K562 (cell line): ENCODE measurements around the gene TSKS. TPM values are rescaled to one million over a fixed set of nuclear protein-coding genes. Genes with fewer than 3 reads are reported as not detected.

Experiments used
- ATAC-seq: fragments of 200-7000 bp; cut with Tn5 transposase; 3 replicates; pipeline ENCODE4 v1.9.1; 2020; ENCODE audit warnings: moderate library complexity
- BruUV-seq: library from RNA; stranded (reverse); fragments of 400-500 nt; replicated peaks from 2 replicates; lab custom pipeline; 2021; lab: Mats Ljungman, UMichigan
- CTCF ChIA-PET: fragments of 300-600 bp; formaldehyde crosslinking; extraction: SDS; loops from one replicate; lab custom pipeline; 2021; ENCODE audit warnings: low intra/inter-chr PET ratio; lab: Yijun Ruan, JAX
- POLR2A ChIA-PET: fragments of 300-600, 350-650 bp; sonication (Branson Sonifier 250); formaldehyde crosslinking; extraction: SDS; loops from one replicate; lab custom pipeline; 2021; ENCODE audit warnings: antibody characterized with exemption, inconsistent platforms; lab: Yijun Ruan, JAX
- DNase-seq, 4 experiments: peaks; one replicate each; pipeline versions ENCODE4 v3.0.0 to v3.0.0-alpha.2; 2011 to 2018; ENCODE audit warnings: low spot score in 3 of 4, mixed read lengths in 3 of 4; ENCODE audit errors: extremely low read depth in 1 of 4
- FAIRE-seq: peaks from 2 replicates; lab custom pipeline; 2011; peaks lifted over from hg19 to GRCh38; lab: Jason Lieb, UNC
- H2AFZ ChIP-seq: 2 replicates; pipeline ENCODE4 v1.6.0; 2011; ENCODE audit warnings: low read depth, low read length, control low read depth, inconsistent platforms
- H3K27ac ChIP-seq: fragments of 200-600 bp; 3 replicates; pipeline ENCODE4 v1.8.0; 2011; ENCODE audit warnings: low read depth, mild to moderate bottlenecking, control low read depth, inconsistent platforms, low read length, moderate library complexity, mixed read lengths; ENCODE audit errors: extremely low read depth
- H3K27me3 ChIP-seq, 2 experiments: fragments of 300-600 bp in 1 of 2; 2 replicates in 1 of 2; 3 replicates in 1 of 2; pipeline versions ENCODE4 v1.6.0 to v1.8.0; 2011; ENCODE audit warnings: inconsistent platforms in 2 of 2, low read length in 2 of 2, mild to moderate bottlenecking in 1 of 2, mixed read lengths in 1 of 2, moderate library complexity in 1 of 2; ENCODE audit not compliant: control insufficient read depth in 2 of 2, insufficient read depth in 2 of 2
- H3K36me3 ChIP-seq: fragments of 300-600 bp; 3 replicates; pipeline ENCODE4 v1.8.0; 2011; ENCODE audit warnings: mild to moderate bottlenecking, low read length, inconsistent platforms; ENCODE audit not compliant: control insufficient read depth, insufficient read depth
- H3K4me1 ChIP-seq, 2 experiments: fragments of 200-600 bp in 1 of 2; replicated peaks in 1 of 2; 2 replicates in 1 of 2; 3 replicates in 1 of 2; pipeline versions ENCODE4 v1.5.1 to v1.8.0; 2011; ENCODE audit warnings: inconsistent platforms in 2 of 2, low read length in 2 of 2, mild to moderate bottlenecking in 1 of 2, mixed read lengths in 1 of 2, moderate library complexity in 1 of 2; ENCODE audit not compliant: control insufficient read depth in 2 of 2, insufficient read depth in 2 of 2
- H3K4me2 ChIP-seq: 2 replicates; pipeline ENCODE4 v1.6.1; 2011; ENCODE audit warnings: low read length, control low read depth, inconsistent platforms, mixed read lengths; ENCODE audit not compliant: insufficient read depth
- H3K4me3 ChIP-seq: fragments of 200-600 bp; sonication (generic), shearing (Covaris generic); 2 replicates; pipeline ENCODE4 v1.5.1; 2016; ENCODE audit warnings: control low read depth, inconsistent platforms
- H3K79me2 ChIP-seq: fragments of 200-600 bp; 3 replicates; pipeline ENCODE4 v1.8.0; 2011; ENCODE audit warnings: low read length, inconsistent platforms; ENCODE audit not compliant: control insufficient read depth, insufficient read depth
- H3K9ac ChIP-seq, 2 experiments: 2 replicates each; pipeline versions ENCODE4 v1.6.0 to v1.6.1; 2011; ENCODE audit warnings: low read depth in 2 of 2, low read length in 2 of 2, control low read depth in 1 of 2, inconsistent platforms in 1 of 2, mild to moderate bottlenecking in 1 of 2, mixed read lengths in 1 of 2; ENCODE audit not compliant: insufficient read depth in 1 of 2
- H3K9me1 ChIP-seq: one replicate; pipeline ENCODE4 v1.6.0; 2011; ENCODE audit warnings: inconsistent platforms, mild to moderate bottlenecking, low read length, moderate library complexity; ENCODE audit not compliant: control insufficient read depth, insufficient read depth
- H3K9me3 ChIP-seq: replicated peaks from 2 replicates; pipeline ENCODE4 v1.5.1; 2011; ENCODE audit warnings: low read depth, low read length, inconsistent platforms; ENCODE audit not compliant: control insufficient read depth, insufficient read depth
- H4K20me1 ChIP-seq: replicated peaks from 2 replicates; pipeline ENCODE4 v1.6.1; 2011; ENCODE audit warnings: low read length, inconsistent platforms, mixed read lengths; ENCODE audit not compliant: control insufficient read depth, insufficient read depth
- CC2D1A ChIP-seq: fragments of 450-650 bp; IDR thresholded peaks from 2 replicates; pipeline ENCODE4 v1.6.1; 2017; ENCODE audit warnings: mild to moderate bottlenecking
- DPF2 ChIP-seq: fragments of 450-650 bp; IDR thresholded peaks from 2 replicates; pipeline ENCODE4 v1.6.1; 2016
- FOXA3 ChIP-seq, 2 experiments: fragments of 450-650 bp in 1 of 2; sonication (generic) in 1 of 2; formaldehyde crosslinking; IDR thresholded peaks in 1 of 2; conservative IDR thresholded peaks in 1 of 2; 2 replicates each; pipeline versions ENCODE4 v1.4.0 to v1.8.0; 2020 to 2022; ENCODE audit warnings: mild to moderate bottlenecking in 2 of 2, missing genetic modification reagents in 1 of 2
- GABPA ChIP-seq: fragments of 200-800 bp; sonication (Bioruptor generic); conservative IDR thresholded peaks from 2 replicates; pipeline ENCODE4 v1.6.1; 2016; ENCODE audit warnings: low read depth, missing genetic modification characterization, missing compliant biosample characterization
- GTF2F1 ChIP-seq: IDR thresholded peaks from 2 replicates; pipeline ENCODE4 v1.6.1; 2011; ENCODE audit warnings: low read depth, low read length, improper control_type of control experiment
- KLF1 ChIP-seq: fragments of 450-650 bp; IDR thresholded peaks from 2 replicates; pipeline ENCODE4 v1.6.1; 2016; ENCODE audit warnings: missing genetic modification characterization, missing compliant biosample characterization
- MBD2 ChIP-seq: sonication (generic); IDR thresholded peaks from 2 replicates; pipeline ENCODE4 v1.6.1; 2016; ENCODE audit warnings: low read depth, borderline replicate concordance
- SMARCA5 ChIP-seq: fragments of 450-650 bp; IDR thresholded peaks from 2 replicates; pipeline ENCODE4 v1.6.1; 2016
- ZNF121 ChIP-seq: sonication (generic); formaldehyde crosslinking; conservative IDR thresholded peaks from 2 replicates; pipeline ENCODE4 v1.8.0; 2022; ENCODE audit warnings: missing genetic modification reagents
- ZNF311 ChIP-seq: fragments of 250-450 bp; sonication (Bioruptor Pico); IDR thresholded peaks from 2 replicates; pipeline ENCODE4 v1.4.0; 2020; ENCODE audit warnings: mild to moderate bottlenecking, moderate library complexity
- ZNF584 ChIP-seq: fragments of 200-800 bp; sonication (Bioruptor generic); IDR thresholded peaks from 2 replicates; pipeline ENCODE4 v1.6.1; 2016; ENCODE audit warnings: low read depth, mild to moderate bottlenecking, missing genetic modification characterization, missing compliant biosample characterization
- WGBS: fragments of 100-300 bp; shearing (Covaris generic); methylation state at CpG from one replicate; pipeline ENCODE4 v1.1.6; 2016; ENCODE audit warnings: low coverage, mixed read lengths; ENCODE audit not compliant: insufficient coverage; ENCODE audit errors: missing lambda C conversion rate; 5-methylcytosine and 5-hydroxymethylcytosine counted together
- in situ Hi-C: fragments of 300-500 bp; cut with MboI; formaldehyde crosslinking; loops from 4 replicates; pipeline ENCODE4 v1.15.0; 2018; ENCODE audit warnings: inconsistent platforms, mixed read lengths
- intact Hi-C: fragments of 100-400 bp; cut with micrococcal nuclease; formaldehyde crosslinking; loops from 2 replicates; pipeline ENCODE4 v1.14.2; 2022
- polyA plus RNA-seq, 8 experiments: library from polyadenylated mRNA; depleted of rRNA in 4 of 8; stranded (reverse) in 5 of 8; unstranded in 3 of 8; fragments of >200 nt; fragmentation: Nextera tagmentation in 2 of 8; fragmentation: Illumina TruSeq in 1 of 8; extraction: Ambion mirVana in 2 of 8; extraction: Trizol in 1 of 8; gene quantifications; 2 replicates each; pipeline versions ENCODE4 v1.2.1 to v1.2.3, GENCODE V29; 2011 to 2014; ENCODE audit warnings: inconsistent platforms in 1 of 8, missing spikeins in 1 of 8
- total RNA-seq, 7 experiments: library from RNA; depleted of rRNA in 6 of 7; stranded (reverse); fragments of >200 nt in 6 of 7; fragmentation: Illumina TruSeq in 2 of 7; extraction: Trizol in 2 of 7; gene quantifications; 2 replicates each; pipeline versions ENCODE4 v1.2.1 to v1.2.3, GENCODE V29; 2011 to 2021; ENCODE audit warnings: low replicate concordance in 1 of 7
- TF ChIP-seq, protein P1 (sequence below): fragments of 150-350 bp; IDR thresholded peaks from 2 replicates; pipeline ENCODE4 v1.6.1; 2014; ENCODE audit warnings: low read depth, mild to moderate bottlenecking, low read length, borderline replicate concordance
- TF ChIP-seq, protein P2 (sequence below): fragments of 250-450 bp; sonication (Bioruptor Pico); IDR thresholded peaks from 2 replicates; pipeline ENCODE4 v1.9.0; 2021; ENCODE audit warnings: mild to moderate bottlenecking, inconsistent platforms

TSKS gene
- total and polyA plus RNA-seq, 9 of the 15 experiments (the other 6 are each of a cell fraction or from before 2014, with no cell fraction given) = 0.14 to 4.5 (median 0.80) TPM

DNA sequence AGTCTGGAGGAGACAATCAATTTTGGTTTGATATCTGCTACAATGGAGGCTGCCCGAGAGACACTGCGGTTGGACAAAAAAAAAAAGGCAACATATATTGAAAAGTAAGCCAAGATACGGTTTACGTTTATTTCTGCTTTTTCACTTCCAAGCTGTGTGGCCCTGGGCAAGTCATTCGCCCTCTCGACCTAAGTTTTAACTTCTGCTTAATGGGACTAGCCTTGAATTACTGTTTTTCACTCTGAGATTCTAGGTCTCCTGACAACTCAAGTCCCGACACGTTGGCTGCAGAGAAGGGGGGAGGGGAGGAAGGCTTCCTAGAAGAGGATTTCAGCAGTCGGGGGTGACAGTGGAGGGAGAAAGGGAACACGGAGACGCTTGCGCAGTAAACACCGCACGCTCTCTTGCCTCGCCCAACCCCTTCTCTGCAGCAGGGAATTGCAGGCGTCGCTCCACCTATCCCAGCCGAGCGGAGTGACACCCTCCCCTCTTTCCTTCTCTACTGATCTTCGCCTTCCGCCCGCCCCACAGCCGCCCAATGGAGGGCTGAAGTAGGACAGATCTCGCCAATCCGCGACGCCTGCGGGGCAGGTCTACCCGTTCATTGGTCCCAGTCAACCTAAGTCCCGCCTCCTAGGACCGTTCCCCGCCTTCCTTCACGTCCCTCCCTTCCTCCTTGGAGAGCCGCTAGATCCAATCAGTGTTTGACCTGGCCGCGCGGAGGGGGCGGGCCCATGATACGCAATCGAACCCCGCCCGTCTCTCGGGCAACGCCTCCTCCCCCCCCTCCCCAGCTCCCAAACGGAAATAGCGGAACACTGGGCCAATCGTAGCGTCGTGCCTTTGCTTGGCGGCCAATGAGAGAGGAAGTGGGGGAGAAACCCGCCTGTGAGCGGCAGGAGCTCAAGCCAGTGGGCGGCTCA lies 3.2 kb upstream of the TSKS start:
- Histone ChIP-seq H3K9me1 (no peaks in the 10 kb centered on the region), H4K20me1 (no peaks in the 10 kb centered on the region), H3K9ac (peak overlapping the region; percentile 82 to 89), H3K9me3 (no peaks in the 10 kb centered on the region), H3K27ac (peak overlapping the region; percentile 92), H3K27me3 (no peaks in the 10 kb centered on the region), H3K4me2 (peak overlapping the region; percentile 93), H3K36me3 (peaks cover 25% of the 10 kb centered on the region), H3K4me3 (peak overlapping the region; percentile 32), H3K4me1 (peaks cover 43 to 51% of the 10 kb centered on the region in 2 experiments), H3K79me2 (peaks cover 47% of the 10 kb centered on the region), H2AFZ (peak overlapping the region; percentile 89)
- BruUV-seq = TSS peak; percentile 96
- intact Hi-C loops (loop anchor here (1.0 to 5.0 kb wide), 4 partner anchors 41 to 270 kb away; partner anchors contain the start of genes PNKP, PRMT1 and RPS11), in situ Hi-C loops (no loop called here)
- FAIRE-seq = peak; percentile 100
- ChIA-PET POLR2A (interaction anchor here (0.7 to 1.8 kb wide), 3 partner anchors 10 to 89 kb away, joined by 3 to 8 read pairs (median 6); no protein-coding TSS in a partner anchor), CTCF (no interaction called here)
- WGBS = under 1% methylated on average over 39 of the region's 53 CpGs
- peak; percentile 99 to 100 (median 99) for DNase-seq
- peak; percentile 91 for ATAC-seq
- TF ChIP-seq KLF1 (tag) (peak; percentile 51; the same call in 1 of the 2 replicates), GABPA (tag) (peak; percentile 94), GTF2F1 (peak; percentile 78; the same call in 1 of the 2 replicates), ZNF584 (CRISPR knock-in tag) (no peak; the same call in 1 of the 2 replicates), DPF2 (peak; percentile 67), CC2D1A (peak; percentile 11; the same call in 1 of the 2 replicates), FOXA3 (CRISPR knock-in tag; conservative IDR thresholded peaks at IDR 0.05 in 1 of 2, IDR thresholded peaks at IDR 0.05 in 1 of 2) (peak in 1 of 2 experiments; percentile 76; a peak in 1 of 4 replicates), MBD2 (peak; percentile 99), ZNF121 (no peak), ZNF311 (CRISPR knock-in tag) (no peak), SMARCA5 (peak; percentile 51; the same call in 1 of the 2 replicates)
- TF ChIP-seq, protein P1, sequence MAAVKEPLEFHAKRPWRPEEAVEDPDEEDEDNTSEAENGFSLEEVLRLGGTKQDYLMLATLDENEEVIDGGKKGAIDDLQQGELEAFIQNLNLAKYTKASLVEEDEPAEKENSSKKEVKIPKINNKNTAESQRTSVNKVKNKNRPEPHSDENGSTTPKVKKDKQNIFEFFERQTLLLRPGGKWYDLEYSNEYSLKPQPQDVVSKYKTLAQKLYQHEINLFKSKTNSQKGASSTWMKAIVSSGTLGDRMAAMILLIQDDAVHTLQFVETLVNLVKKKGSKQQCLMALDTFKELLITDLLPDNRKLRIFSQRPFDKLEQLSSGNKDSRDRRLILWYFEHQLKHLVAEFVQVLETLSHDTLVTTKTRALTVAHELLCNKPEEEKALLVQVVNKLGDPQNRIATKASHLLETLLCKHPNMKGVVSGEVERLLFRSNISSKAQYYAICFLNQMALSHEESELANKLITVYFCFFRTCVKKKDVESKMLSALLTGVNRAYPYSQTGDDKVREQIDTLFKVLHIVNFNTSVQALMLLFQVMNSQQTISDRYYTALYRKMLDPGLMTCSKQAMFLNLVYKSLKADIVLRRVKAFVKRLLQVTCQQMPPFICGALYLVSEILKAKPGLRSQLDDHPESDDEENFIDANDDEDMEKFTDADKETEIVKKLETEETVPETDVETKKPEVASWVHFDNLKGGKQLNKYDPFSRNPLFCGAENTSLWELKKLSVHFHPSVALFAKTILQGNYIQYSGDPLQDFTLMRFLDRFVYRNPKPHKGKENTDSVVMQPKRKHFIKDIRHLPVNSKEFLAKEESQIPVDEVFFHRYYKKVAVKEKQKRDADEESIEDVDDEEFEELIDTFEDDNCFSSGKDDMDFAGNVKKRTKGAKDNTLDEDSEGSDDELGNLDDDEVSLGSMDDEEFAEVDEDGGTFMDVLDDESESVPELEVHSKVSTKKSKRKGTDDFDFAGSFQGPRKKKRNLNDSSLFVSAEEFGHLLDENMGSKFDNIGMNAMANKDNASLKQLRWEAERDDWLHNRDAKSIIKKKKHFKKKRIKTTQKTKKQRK = peak; percentile 90
- TF ChIP-seq, protein P2, sequence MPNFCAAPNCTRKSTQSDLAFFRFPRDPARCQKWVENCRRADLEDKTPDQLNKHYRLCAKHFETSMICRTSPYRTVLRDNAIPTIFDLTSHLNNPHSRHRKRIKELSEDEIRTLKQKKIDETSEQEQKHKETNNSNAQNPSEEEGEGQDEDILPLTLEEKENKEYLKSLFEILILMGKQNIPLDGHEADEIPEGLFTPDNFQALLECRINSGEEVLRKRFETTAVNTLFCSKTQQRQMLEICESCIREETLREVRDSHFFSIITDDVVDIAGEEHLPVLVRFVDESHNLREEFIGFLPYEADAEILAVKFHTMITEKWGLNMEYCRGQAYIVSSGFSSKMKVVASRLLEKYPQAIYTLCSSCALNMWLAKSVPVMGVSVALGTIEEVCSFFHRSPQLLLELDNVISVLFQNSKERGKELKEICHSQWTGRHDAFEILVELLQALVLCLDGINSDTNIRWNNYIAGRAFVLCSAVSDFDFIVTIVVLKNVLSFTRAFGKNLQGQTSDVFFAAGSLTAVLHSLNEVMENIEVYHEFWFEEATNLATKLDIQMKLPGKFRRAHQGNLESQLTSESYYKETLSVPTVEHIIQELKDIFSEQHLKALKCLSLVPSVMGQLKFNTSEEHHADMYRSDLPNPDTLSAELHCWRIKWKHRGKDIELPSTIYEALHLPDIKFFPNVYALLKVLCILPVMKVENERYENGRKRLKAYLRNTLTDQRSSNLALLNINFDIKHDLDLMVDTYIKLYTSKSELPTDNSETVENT (CRISPR knock-in tag) = 0 out of 2 replicates have a peak, but pooled peaks have one; percentile 45
